T1000 (cell line): ENCODE data around the gene DOCK4.

Source experiments
- DNase-seq: peaks from one replicate; lab custom pipeline; 2025; ENCODE audit warnings: mixed read lengths; lab: John Stamatoyannopoulos, UW

DOCK4 gene

DNA sequence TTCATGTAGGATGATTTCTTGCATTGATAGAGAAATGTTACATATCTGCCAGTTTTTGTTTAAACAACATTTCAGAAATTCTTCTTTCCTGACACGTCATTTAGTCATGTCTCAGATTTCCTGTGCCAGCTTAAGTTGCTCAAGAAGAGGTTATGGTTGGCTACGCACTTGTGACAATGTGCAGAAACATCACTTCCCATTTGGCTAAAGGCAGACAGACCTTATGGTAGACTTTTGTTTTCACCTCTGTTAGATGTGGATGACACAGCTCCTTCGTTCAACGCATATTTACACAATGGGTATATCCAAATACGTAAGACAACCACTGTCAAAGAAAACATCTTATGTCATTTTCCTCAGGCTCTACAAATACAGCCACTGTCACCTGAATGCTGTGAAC is 125.8 kb downstream of the DOCK4 start:
- peak; percentile 1 for DNase-seq

DNA sequence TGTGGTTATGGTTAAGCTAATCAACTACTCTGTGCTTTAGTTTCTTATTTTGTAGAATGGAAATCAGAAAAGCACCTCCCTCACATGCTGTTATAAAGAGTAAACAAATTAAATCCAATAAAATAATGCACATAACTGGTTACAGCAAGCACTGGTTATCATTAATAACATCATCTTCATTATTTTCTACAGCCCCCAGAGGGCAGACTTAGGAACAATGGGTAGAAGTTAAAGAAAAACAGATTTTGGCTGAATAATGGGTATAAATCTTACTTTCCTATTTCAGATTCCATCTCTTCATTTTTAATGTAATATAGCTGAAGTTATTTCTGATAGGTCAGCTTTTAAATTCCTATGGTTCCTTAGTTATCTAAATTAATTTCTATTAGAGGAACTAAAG is 126.5 kb downstream of the DOCK4 start:
- no peak for DNase-seq

DNA sequence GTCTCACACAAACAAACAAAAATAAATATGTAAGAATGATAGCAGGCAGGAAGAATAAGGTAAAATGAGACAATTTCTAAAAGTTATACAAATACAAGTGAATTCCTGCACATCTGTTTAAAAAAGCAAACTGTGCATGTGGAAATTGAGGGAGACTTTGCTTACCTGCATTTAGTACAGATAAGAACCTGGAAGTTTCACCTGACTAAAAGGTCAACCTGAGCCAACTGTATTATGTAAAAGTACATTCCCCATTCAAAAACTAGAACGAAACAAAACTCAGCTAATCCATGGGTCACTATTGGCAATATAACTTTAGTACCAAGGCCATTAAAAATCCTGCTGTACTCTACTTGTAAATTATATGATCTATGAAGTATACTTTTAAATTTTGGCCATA is 127.1 kb downstream of the DOCK4 start:
- no peak for DNase-seq

DNA sequence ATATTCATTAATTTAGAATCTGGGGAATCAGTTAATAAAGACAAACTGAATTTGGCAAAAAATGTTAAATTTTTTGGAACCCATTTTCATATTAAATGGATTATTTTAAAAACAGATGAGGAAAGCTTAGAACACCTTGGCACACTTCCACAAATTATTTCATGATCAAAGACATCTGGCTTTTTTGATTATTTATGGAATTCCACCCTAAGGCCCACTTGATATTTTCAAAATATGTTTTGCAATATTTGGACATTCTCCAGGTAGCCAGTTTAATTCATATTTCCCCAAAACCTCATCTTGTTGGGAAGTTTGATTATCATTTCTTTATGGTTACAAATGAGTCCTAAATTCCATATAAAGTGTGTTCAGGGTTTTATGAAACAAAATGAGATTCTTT is 129.9 kb downstream of the DOCK4 start:
- DNase-seq: no peak

DNA sequence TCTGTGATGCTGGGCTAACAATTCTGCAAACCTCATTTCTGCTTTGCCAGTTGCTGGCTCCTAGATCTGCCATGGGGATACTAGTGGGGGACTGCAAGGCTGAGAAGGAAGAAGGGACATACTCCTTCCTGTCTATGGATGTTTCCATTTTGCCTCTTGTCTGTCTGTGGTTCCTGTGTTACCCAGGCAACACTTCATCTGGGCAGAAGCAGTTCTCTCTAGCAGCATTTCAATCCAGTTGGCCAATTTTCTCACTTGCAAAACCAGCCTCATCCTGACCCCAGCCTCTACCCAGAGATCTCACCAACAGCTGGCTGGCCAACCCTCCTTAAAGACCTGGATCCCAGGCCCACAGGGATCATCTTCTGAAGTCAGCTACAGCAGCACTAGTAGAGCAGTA is 131.7 kb downstream of the DOCK4 start:
- no peak for DNase-seq

DNA sequence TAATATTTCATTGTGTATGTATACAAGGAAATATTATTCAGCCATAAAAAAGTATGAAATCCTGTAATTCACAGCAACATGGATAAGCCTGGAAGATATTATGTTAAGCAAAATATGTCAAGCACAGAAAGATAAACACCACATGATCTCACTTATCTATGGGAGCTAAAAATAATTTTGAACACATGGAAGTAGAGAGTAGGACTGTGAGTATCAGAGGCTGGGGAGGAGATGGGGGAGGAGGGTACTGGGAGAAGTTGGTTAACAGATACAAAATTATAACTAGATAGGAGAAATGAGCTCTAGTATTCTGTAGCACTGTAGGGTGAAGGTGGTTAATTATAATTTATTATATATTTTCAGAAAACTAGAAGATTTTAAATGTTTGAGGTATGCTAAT is 132.7 kb downstream of the DOCK4 start:
- no peak for DNase-seq

DNA sequence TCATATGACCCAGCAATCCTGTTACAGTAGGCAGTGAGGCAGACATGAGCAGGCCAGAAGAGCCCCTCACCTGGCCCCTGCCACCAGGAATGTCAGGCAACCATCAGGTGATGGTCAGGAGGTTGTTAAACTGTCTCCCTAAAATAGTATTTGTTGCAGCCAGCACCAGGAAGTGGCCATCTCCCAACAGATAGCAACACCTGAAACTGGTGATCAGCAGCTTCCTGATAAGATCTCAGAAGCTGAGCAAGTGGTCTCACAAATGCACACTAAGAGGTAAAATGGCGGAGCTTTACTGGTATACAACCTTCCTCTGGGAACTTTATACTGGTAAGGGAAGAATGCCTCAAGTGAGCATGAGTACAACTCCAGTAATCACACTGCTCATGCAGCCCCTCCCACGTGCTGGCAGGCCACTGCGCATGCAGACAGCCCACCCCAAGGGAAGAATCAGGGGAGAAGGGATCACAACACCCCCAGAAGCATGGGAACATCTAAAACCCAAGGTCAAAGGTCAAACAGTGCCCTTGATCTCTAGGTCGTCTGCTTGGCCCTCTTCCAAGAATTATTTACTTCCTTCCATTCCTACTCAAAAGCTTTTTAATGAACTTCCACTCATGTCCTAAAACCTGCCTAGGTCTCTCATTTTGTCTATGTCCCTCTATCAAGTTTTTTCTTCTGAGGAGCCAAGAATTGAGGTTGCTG is 133.5 kb downstream of the DOCK4 start:
- DNase-seq: no peak

DNA sequence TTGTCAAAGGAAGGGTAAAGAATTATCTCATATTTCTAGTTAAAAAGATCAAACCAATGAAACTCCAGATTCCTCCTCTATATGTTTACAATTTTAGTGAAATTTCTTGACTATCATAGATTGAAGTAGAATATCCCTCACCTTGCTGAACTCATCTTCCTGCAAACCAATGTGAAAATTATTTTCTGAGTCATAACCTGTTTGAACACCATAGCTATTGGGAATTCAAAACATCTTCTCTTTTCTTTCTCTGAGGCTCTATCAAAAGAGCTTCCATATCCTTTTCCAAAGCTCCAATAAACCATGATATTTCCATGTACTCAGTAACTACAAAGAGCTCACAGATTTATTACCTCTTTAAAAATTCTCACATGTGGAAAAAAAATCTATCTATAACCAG is 134.3 kb downstream of the DOCK4 start:
- DNase-seq: no peak

DNA sequence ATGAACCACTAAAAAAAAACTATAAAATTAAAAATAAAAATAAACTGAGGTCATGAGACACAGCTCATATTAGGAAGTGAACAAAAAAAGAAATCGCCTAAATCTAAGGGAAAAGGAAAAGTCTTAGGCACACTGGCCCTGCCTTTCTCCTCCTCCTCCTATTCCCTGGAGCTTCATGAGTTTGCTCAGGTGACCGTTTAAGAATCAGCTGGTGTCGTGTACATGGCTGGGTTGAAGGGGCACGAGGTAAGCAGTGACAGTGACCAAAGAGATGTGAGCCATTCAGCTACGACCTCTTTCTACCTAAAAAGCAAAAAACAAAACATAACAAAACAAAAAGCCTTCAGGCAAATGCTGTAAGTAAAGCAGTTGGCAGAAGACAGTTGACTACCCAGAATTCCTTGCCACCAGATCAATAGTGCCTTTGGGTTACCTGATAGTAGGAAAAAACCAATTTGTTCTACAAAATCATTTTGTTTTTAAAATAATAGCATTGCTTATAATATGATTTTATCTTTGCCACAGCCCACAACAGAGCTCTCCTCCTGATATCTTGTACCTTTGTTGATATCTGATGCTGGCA is 135.4 kb downstream of the DOCK4 start:
- no peak for DNase-seq

DNA sequence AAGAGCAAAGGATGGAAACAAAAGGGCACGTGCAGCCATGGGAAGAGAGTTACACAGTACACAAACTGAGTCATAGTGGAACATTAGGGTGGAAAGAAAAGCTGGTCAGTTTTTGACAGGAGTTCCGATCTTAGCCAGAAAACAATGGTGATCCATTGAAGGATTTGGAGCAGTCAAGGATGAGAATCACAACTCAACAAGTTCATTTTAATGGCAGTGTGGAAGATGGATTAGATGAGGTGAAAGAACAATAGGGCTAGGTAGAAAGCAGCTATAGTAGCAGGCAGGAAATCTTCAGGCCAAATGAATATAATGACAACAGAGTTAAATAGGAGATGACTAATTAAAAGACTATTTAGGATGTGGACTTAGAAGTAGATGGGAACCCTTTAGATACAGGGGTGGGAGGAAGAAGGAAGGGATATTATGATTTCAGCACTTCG is 136.3 kb downstream of the DOCK4 start:
- no peak for DNase-seq

DNA sequence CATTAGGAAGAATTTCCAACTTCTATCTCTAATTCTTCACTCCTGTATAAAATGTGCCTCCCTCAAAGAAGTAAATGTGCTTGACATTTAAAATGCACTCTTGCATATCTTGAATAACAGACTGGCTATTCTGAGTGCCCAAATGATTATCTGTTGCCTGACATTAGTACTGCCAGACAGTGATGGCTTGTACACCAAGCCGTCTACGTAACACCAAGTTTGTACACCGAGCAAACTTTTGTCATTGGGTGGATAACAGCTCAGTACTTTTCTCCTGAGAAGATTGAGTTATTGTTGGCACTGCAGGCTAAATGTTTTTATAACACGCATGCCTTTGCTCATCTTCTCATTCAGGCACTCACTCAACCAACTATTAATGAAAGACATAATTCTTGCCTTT is 137.2 kb downstream of the DOCK4 start:
- no peak for DNase-seq

DNA sequence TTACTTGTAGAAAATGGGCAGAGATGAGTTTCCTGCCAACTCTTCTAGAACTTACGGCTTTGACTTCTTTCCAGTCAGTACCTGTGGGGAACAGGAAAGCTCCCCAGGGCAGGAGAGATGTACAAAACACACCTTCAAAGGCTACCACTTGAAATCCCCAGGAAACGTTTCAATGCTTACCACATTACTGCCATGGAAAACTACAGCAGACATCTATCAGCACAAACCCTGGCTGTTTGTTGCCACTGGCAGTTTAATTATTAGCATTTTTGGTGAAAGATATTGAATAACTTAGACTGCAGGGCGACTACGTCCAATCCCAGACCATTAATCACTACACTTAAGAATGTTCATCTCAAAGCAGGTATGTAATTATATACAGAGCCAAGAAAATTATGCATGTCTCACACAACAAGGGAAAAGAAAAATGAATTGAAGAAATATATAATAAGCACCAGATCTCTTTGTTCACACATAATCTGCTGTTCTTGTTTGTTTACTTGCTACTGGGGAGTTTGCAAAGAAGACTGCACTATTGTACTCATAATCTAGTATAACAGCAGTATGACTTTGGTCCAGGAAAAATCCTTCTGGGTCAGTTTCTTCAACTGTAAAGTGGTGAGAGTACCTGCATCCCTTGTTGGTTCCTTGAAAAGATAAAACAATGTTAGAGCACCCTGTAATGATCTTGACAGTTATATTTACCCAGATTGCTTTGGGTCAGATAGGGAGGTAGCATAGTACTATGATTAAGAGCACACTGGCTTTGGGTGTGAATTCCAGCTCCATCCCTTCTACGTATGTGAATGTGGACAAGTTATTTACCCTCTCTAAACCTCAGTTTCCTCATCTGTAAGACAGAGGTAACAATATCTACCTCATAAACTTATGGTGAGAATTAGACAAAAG is 138.3 kb downstream of the DOCK4 start:
- DNase-seq: no peak

DNA sequence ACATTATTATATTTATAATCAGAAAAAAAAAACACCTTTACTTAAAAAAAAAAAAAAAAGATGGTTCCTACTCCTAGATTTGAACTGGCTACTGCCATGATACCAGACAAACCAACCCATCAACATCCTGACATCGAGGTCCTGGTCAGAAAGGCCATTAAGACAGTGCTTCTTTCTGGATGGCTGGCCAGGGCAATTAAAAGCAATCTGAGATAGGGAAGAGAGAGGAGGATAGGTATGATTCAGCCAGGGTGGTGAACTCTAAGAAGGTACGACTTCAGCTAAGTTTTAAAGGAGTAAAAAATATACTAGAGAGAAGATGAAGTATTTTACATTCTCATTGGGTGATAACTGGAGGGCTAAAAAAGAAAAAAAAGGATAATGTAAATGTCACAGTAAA is 139.0 kb downstream of the DOCK4 start:
- DNase-seq: no peak

DNA sequence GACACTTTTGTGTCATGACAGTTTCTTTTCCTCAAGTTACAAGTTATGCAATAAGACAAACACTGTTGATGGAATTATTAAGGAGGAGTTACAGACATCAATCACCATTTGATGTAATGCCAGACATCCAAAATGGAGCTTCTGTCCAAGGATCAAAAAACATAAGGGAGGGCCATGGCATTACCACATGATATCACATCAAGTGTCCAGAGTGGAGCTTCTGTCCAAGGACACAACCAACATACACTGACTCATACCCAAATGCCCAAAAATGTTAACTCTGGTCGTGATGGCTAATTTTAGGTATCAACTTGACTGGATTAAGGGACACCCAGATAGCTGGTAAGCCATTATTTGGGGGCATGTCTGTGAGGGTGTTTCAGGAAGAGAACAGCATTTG is 140.4 kb downstream of the DOCK4 start:
- DNase-seq: no peak

DNA sequence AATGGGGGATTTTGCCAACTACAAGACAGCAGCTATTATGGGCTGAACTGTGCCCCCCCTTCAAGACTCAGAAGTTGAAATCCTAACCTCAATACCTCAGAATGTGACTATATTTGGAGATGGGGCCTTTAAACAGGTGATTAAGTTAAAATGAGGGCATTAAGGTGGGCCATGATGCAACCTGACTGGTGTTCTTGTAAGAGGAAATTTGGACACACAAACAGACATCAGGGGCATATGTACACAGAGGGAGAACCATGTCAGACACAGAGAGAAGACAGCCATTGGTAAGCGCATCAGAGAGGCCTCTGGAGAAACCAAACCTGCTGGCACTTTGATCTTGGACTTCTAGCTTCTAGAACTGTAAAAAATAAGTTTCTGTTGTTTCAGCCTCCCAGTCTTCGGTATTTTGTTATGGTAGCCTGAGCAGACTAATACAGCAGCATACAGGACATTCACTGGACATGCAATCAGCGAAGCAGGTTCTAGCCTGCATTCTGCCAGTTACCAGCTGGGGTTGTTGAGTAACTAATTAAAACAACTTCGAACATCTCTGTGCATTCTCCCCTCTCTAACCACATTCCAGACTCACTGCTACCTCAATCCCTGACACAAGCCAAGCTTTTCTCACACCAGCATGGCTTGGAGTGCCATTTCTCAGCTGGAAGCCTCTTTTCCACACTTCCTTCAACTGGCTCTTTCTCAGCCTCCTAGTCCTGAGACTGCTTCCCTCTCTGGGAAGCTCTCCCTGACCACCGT is 141.4 kb downstream of the DOCK4 start:
- DNase-seq: no peak

DNA sequence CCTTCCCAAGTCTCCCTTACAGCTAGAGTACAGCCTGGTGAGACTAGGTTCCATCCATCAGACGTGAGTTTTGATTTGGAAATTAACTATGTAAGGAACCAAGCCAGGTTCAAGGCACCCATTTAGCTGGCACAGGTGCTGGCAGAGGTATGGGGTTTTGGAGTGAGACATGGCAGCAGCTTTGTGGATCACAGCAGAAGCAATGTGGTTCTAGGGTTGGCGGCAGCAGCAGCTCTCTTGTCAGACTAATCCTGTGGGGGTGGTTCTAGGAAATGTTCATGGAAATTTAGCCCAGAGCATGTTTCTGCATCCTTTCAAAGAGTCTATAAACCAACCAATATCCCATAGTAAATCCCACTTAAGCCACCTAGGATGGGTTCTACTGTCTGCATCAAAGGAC is 142.2 kb downstream of the DOCK4 start:
- no peak for DNase-seq

DNA sequence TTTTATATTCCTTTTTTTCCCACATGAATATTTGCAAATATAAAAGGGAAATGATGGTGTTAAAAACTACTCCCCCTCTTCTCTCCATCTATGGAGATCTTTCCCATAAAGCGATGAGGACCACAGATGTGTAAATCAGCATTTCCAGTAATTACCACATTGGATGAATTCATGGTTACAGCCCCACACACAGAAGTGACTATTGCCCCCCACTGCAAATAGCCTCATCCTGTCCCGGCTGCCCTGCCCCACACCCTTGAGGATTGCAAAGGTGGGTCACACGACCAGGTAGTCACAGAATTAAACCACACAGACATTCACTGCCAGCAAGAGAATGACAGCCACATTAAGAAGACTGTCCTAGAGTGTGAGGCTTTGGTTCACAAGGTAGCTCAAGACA is 145.1 kb downstream of the DOCK4 start:
- DNase-seq: no peak

DNA sequence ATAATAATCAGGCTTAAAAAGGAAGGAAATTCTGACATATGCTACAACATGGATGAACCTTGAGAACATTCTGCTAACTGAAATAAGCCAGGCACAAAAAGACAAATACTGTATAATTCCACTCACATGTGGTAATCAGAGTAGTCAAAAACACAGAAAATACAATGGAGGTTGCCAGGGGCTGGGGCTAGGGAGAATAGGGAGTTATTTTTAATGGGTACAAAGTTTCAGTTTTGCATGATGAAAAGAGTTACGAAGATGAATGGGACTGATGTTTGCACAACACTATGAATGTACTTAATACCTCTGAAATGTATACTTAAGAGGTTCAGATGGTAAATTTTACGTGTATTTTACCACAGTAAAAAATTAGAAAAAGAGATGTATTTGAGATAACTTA is 145.6 kb downstream of the DOCK4 start:
- DNase-seq: no peak

DNA sequence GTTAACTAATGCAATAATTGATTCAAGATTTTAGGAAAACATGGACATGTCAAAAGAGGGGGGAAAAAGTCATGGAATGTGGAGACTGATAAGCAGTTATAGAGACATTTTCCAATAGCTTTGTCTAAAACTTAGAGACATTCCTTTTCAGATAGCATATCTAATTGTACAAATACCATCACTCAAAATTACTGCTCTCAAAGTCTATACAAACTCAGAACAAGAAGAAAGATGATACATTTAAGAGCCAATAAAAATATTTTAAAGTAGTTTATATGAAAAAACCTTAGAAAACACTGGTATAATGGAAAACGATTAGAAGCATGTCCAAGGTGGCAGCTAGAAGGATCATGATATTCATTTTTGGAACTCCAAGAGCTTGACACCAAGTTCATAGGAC is 146.5 kb downstream of the DOCK4 start:
- no peak for DNase-seq

DNA sequence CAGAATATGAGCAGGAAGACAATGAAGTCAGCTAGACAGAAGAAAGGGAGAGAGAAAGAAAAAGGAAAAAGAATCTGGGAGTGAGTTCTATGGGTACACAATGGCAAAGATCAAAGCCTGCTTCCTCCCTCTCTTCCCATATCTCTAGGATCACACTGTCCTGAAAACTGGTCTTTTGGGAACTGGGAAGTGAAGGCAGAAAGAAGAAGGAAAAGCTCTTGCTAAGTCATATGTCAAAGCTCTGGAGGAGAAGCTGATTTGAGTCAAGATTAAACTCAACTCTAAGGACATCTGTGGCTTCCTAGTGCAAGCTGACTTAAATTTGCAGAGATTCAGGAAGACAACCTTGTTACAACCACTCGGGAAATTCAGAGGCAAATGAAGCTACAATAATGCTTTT is 147.5 kb downstream of the DOCK4 start:
- DNase-seq: no peak

DNA sequence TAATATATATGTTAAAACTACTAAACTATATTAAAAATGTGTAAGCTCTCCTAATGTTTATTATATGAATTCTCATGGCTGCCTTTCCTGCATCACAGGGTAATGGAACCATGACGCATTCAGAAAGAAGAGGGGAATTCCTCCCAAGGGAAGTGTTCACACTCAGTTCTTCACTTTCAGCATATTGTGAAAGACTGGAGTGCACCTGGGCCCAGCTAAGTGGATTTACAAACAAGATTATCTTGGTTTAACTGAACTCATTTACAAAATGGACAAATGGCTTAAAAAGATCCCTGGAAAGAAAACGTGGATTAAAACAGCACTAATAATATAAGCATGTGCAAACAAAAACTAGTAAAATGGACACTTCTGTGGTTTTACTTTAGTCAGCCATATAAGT is 149.8 kb downstream of the DOCK4 start:
- DNase-seq: no peak

DNA sequence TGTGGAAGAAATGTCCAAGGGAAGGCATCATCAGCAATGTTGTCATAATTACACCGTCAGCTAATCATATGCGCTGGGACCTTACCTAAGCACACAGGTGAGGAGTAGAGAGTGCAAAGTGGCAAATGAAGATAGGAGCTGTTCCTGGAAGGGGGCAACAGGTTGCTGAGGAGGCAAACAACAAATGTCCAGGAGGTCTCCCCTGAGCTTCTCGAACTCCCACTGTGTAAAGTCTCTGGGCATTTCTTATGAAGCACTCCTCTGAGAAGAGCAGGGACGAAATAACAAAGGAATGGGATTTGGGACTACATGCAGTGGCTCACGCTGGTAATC is 152.5 kb downstream of the DOCK4 start:
- DNase-seq: no peak
